B cell (primary cell): ENCODE results near the gene PPP2R5A. TPM values are rescaled to one million over a fixed set of nuclear protein-coding genes. Genes with fewer than 3 reads are reported as not detected.

ENCODE experiments used
- ATAC-seq: fragments of 200-7000 bp; cut with Tn5 transposase; one replicate; pipeline ENCODE4 v1.10.0; 2021; ENCODE audit warnings: low read depth, mild to moderate bottlenecking, moderate number of reproducible peaks, moderate library complexity
- CTCF ChIA-PET: fragments of 350-600 bp; sonication (Branson Sonifier 250); formaldehyde crosslinking; loops from one replicate; lab custom pipeline; 2021; ENCODE audit warnings: antibody characterized with exemption, inconsistent platforms; lab: Charles Lee
- POLR2A ChIA-PET: fragments of 350-600 bp; sonication (Branson Sonifier 250); formaldehyde crosslinking; loops from one replicate; lab custom pipeline; 2021; ENCODE audit warnings: antibody characterized with exemption; lab: Charles Lee
- DNase-seq: peaks from one replicate; pipeline ENCODE4 v3.0.0; 2013
- H2AFZ ChIP-seq: 2 replicates; pipeline ENCODE4 v1.6.1; 2012; ENCODE audit warnings: mild to moderate bottlenecking, low read depth, low read length; ENCODE audit not compliant: insufficient read depth, poor library complexity, severe bottlenecking
- H3K27ac ChIP-seq, 2 donors: 1 replicate in 1 of 2; 2 replicates in 1 of 2; pipeline ENCODE4 v1.5.1; 2012 to 2013; ENCODE audit warnings: low read length in 2 of 2, mild to moderate bottlenecking in 2 of 2, moderate library complexity in 1 of 2
- H3K27me3 ChIP-seq, 4 experiments: fragments of 200-600 bp in 1 of 4; sonication (generic) in 1 of 4; replicated peaks in 1 of 4; 1 replicate in 2 of 4; 2 replicates in 2 of 4; pipeline versions ENCODE4 v1.6.1 to v1.7.0; 2013 to 2016; ENCODE audit warnings: low read length in 3 of 4, mild to moderate bottlenecking in 2 of 4, mixed read lengths in 1 of 4, moderate library complexity in 1 of 4; ENCODE audit not compliant: insufficient read depth in 4 of 4, control insufficient read depth in 3 of 4; ENCODE audit errors: control extremely low read depth in 1 of 4
- H3K36me3 ChIP-seq, 2 experiments: replicated peaks in 1 of 2; 1 replicate in 1 of 2; 2 replicates in 1 of 2; pipeline versions ENCODE4 v1.6.1 to v1.7.1; 2013; ENCODE audit warnings: low read length in 1 of 2; ENCODE audit not compliant: insufficient read depth in 2 of 2, control insufficient read depth in 1 of 2; ENCODE audit errors: control extremely low read depth in 1 of 2, extremely low read depth in 1 of 2
- H3K4me1 ChIP-seq, 2 donors: fragments of 200-600 bp in 1 of 2; sonication (generic) in 1 of 2; 1 replicate in 1 of 2; 2 replicates in 1 of 2; pipeline versions ENCODE4 v1.5.1 to v1.6.1; 2013 to 2017; ENCODE audit warnings: low read length in 2 of 2; ENCODE audit not compliant: control insufficient read depth in 2 of 2, insufficient read depth in 2 of 2
- H3K4me2 ChIP-seq: replicated peaks from 2 replicates; pipeline ENCODE3; 2012; ENCODE audit warnings: mild to moderate bottlenecking, low read depth, low read length; ENCODE audit not compliant: poor library complexity, severe bottlenecking
- H3K4me3 ChIP-seq, 5 experiments: fragments of 200-600 bp in 1 of 5; sonication (generic) in 1 of 5; 1 replicate in 3 of 5; 2 replicates in 2 of 5; pipeline versions ENCODE4 v1.5.1 to v1.7.0; 2011 to 2016; ENCODE audit warnings: low read length in 4 of 5, mild to moderate bottlenecking in 4 of 5, low read depth in 2 of 5, control low read depth in 1 of 5, moderate library complexity in 1 of 5; ENCODE audit not compliant: insufficient read depth in 1 of 5; ENCODE audit errors: control extremely low read depth in 1 of 5, extremely low read depth in 1 of 5
- H3K79me2 ChIP-seq: fragments of 200-600 bp; sonication (generic); one replicate; pipeline ENCODE4 v1.6.0; 2016; ENCODE audit warnings: low read length; ENCODE audit not compliant: control insufficient read depth, insufficient read depth
- H3K9ac ChIP-seq: fragments of 200-600 bp; sonication (generic); 2 replicates; pipeline ENCODE4 v1.6.1; 2017; ENCODE audit warnings: mild to moderate bottlenecking, low read length, moderate library complexity
- H3K9me3 ChIP-seq, 3 donors: one replicate each; pipeline versions ENCODE4 v1.6.1 to v1.7.1; 2013; ENCODE audit warnings: low read length in 2 of 3; ENCODE audit not compliant: control insufficient read depth in 2 of 3, insufficient read depth in 1 of 3; ENCODE audit errors: control extremely low read depth in 1 of 3
- H4K20me1 ChIP-seq: 2 replicates; pipeline ENCODE4 v1.6.0; 2012; ENCODE audit warnings: mild to moderate bottlenecking, low read length; ENCODE audit not compliant: insufficient read depth, control insufficient read depth, poor library complexity, severe bottlenecking
- H3K27ac Mint-ChIP-seq: one replicate; pipeline ENCODE4 v1.8.0; 2021; ENCODE audit warnings: mixed read lengths
- H3K27me3 Mint-ChIP-seq: one replicate; pipeline ENCODE4 v1.8.0; 2021; ENCODE audit warnings: mixed read lengths
- H3K4me1 Mint-ChIP-seq: one replicate; pipeline ENCODE4 v1.8.0; 2021; ENCODE audit warnings: mixed read lengths
- H3K4me3 Mint-ChIP-seq: one replicate; pipeline ENCODE4 v1.8.0; 2021; ENCODE audit warnings: mixed read lengths
- H3K9me3 Mint-ChIP-seq: one replicate; pipeline ENCODE4 v1.8.0; 2022; ENCODE audit warnings: mixed read lengths; ENCODE audit not compliant: insufficient read depth
- EZH2 ChIP-seq: IDR thresholded peaks from 2 replicates; pipeline ENCODE4 v1.6.1; 2012; ENCODE audit warnings: borderline replicate concordance, low read depth, mild to moderate bottlenecking, moderate library complexity, low read length; ENCODE audit not compliant: insufficient read depth, poor library complexity, severe bottlenecking
- WGBS: methylation state at CpG from one replicate; pipeline ENCODE4 v1.1.5; 2013; ENCODE audit warnings: missing lambda C conversion rate; ENCODE audit not compliant: insufficient coverage; 5-methylcytosine and 5-hydroxymethylcytosine counted together
- intact Hi-C: fragments of 100-400 bp; cut with micrococcal nuclease; formaldehyde crosslinking; loops from one replicate; pipeline ENCODE4 v1.10.0; 2022
- polyA plus RNA-seq: library from polyadenylated mRNA; depleted of rRNA; stranded (reverse); fragments of >200 nt; gene quantifications from 2 replicates; pipeline ENCODE4 v1.2.3, GENCODE V29; 2012
- total RNA-seq, 2 donors: library from RNA; stranded (reverse); fragments of 120-200 nt in 1 of 2; gene quantifications; 1 replicate in 1 of 2; 2 replicates in 1 of 2; pipeline versions ENCODE4 v1.2.3 to v1.2.4, GENCODE V29; 2013 to 2022
- TF ChIP-seq, protein P1 (sequence below): fragments of 200-600 bp; IDR thresholded peaks from one replicate; pipeline ENCODE4 v1.8.0; 2022; ENCODE audit warnings: antibody characterized with exemption, mild to moderate bottlenecking

The PPP2R5A gene
- total and polyA plus RNA-seq, 2 donors (not counting 1 experiment from before 2014, with no cell fraction given), result 22.4 to 43.4 TPM

DNA sequence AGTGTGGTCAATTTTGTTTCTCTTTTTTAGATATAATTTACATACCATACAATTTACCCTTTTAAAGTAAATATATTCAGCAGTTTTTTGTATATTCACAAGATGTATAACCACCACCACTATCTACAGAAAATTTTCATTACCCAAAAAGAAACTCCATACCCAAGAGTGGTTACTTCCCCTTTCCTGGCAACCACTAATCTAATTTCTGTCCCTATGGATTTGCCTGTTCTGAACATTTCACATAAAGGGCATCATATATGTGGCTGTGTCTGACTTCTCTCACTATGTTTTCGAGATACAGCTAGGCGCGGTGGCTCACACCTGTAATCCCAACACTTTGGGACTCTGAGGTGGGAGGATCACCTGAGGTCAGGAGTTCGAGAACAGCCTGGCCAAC, 115.8 kb downstream of the PPP2R5A start:
- Histone ChIP-seq H3K36me3 (peaks cover 7 to 34% of the 10 kb centered on the region in 2 experiments), H3K9ac (no peak overlapping the region), H3K4me3 (no peak overlapping the region), H3K27ac (no peak overlapping the region), H3K27me3 (no peaks in the 10 kb centered on the region), H3K9me3 (peaks cover 0 to 15% (median 2%) of the 10 kb centered on the region in 3 donors), H2AFZ (no peak overlapping the region), H3K79me2 (peaks cover 27% of the 10 kb centered on the region), H3K4me2 (no peak overlapping the region), H3K4me1 (no peaks in the 10 kb centered on the region), H4K20me1 (no peaks in the 10 kb centered on the region)
- no peak for DNase-seq
- Mint-ChIP-seq H3K4me3 (no peak overlapping the region), H3K27ac (no peak overlapping the region), H3K4me1 (peaks cover 6% of the 10 kb centered on the region), H3K27me3 (no peaks in the 10 kb centered on the region), H3K9me3 (no peaks in the 10 kb centered on the region)
- no peak for ATAC-seq
- POLR2A ChIA-PET, result no interaction called here
- CTCF ChIA-PET, result no interaction called here
- no CpG with 5 or more reads among the region's 4 CpGs for WGBS
- intact Hi-C loops, result no loop called here
- no peak for TF ChIP-seq EZH2
- TF ChIP-seq, protein P1, sequence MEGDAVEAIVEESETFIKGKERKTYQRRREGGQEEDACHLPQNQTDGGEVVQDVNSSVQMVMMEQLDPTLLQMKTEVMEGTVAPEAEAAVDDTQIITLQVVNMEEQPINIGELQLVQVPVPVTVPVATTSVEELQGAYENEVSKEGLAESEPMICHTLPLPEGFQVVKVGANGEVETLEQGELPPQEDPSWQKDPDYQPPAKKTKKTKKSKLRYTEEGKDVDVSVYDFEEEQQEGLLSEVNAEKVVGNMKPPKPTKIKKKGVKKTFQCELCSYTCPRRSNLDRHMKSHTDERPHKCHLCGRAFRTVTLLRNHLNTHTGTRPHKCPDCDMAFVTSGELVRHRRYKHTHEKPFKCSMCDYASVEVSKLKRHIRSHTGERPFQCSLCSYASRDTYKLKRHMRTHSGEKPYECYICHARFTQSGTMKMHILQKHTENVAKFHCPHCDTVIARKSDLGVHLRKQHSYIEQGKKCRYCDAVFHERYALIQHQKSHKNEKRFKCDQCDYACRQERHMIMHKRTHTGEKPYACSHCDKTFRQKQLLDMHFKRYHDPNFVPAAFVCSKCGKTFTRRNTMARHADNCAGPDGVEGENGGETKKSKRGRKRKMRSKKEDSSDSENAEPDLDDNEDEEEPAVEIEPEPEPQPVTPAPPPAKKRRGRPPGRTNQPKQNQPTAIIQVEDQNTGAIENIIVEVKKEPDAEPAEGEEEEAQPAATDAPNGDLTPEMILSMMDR, result no peak

DNA sequence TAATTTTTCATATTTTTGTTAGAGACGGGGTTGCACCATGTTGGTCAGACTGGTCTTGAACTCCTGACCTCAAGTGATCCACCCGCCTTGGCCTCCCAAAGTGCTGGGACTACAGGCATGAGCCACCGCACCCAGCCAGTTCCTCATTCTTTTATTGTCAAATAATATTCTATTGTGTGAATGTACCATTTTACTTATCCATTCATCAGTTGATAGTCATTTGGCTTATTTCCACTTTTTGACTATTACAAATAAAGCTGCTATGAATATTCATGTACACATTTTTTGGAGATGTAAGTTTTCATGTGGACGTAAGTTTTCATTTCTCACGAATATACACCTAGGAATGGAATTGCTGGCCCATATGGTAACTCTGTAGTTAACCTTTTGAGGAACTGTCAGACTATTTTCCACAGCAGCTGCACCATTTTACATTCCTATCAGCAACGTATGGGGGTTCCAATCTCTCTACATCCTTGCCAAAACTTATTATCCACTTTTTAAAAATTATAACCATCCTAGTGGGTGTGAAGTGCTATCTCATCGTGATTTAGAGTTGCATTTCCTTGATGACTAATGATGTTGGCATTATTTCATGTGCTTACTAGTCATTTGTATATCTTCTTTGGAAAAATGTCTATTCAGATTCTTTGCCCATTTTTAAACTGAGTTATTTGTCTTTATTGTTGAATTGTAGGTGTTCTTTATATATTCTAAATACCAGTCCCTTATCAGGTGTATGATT, 116.8 kb downstream of the PPP2R5A start:
- no peak for ATAC-seq
- Histone ChIP-seq H3K27me3 (no peaks in the 10 kb centered on the region), H3K9me3 (peaks cover 0 to 7% (median 2%) of the 10 kb centered on the region in 3 donors), H3K9ac (no peak overlapping the region), H3K4me2 (no peak overlapping the region), H3K36me3 (peaks cover 7 to 42% of the 10 kb centered on the region in 2 experiments), H3K79me2 (peaks cover 30% of the 10 kb centered on the region), H4K20me1 (no peaks in the 10 kb centered on the region), H3K4me1 (no peaks in the 10 kb centered on the region), H3K27ac (no peak overlapping the region), H3K4me3 (no peak overlapping the region), H2AFZ (no peak overlapping the region)
- H3K4me1 Mint-ChIP-seq, result peaks cover 6% of the 10 kb centered on the region
- no peak overlapping the region for H3K4me3 Mint-ChIP-seq
- intact Hi-C loops, result no loop called here
- POLR2A ChIA-PET, result interaction anchor here (0.6 kb wide), 1 partner anchor 338 kb away, joined by 4 read pairs; no protein-coding TSS in a partner anchor
- TF ChIP-seq EZH2, result no peak
- TF ChIP-seq, protein P1, result no peak
- CTCF ChIA-PET, result no interaction called here
- no peak overlapping the region for H3K27ac Mint-ChIP-seq
- no peak for DNase-seq
- WGBS, result 100% methylated on average over 1 of the region's 7 CpGs
- H3K9me3 Mint-ChIP-seq, result no peaks in the 10 kb centered on the region
- no peaks in the 10 kb centered on the region for H3K27me3 Mint-ChIP-seq
